Tibial artery (tissue), 4 donors: ENCODE data around the gene EXOSC1.
"Not testable (repeated sequence)": the region's sequence is repeated elsewhere in the genome, so short reads cannot be mapped to it uniquely, and the experiment has no call there.

Experiments
- DNase-seq, 2 donors: peaks; one replicate each; pipeline ENCODE4 v3.0.0-alpha.2; 2019
- H3K27ac ChIP-seq, 2 donors: fragments of 200-600 bp; sonication (generic) in 1 of 2; 1 replicate in 1 of 2; 2 replicates in 1 of 2; pipeline ENCODE4 v1.5.1; 2018 to 2019; ENCODE audit warnings: mild to moderate bottlenecking in 1 of 2
- H3K27me3 ChIP-seq, 2 donors: fragments of 200-600 bp; sonication (generic) in 1 of 2; one replicate each; pipeline versions ENCODE4 v1.5.1 to v1.6.0; 2016 to 2019
- H3K36me3 ChIP-seq, 3 donors: fragments of 200-600 bp; sonication (generic) in 2 of 3; one replicate each; pipeline ENCODE4 v1.5.1; 2016 to 2019; ENCODE audit warnings: mild to moderate bottlenecking in 2 of 3
- H3K4me1 ChIP-seq, 4 donors: fragments of 200-600 bp; sonication (generic) in 2 of 4; 1 replicate in 3 of 4; 2 replicates in 1 of 4; pipeline ENCODE4 v1.5.1; 2016 to 2019
- H3K4me3 ChIP-seq, 2 donors: fragments of 200-600 bp; sonication (generic) in 1 of 2; 1 replicate in 1 of 2; 2 replicates in 1 of 2; pipeline ENCODE4 v1.5.1; 2018 to 2019; ENCODE audit warnings: mild to moderate bottlenecking in 2 of 2
- H3K9me3 ChIP-seq, 3 donors: fragments of 200-600 bp; sonication (generic) in 1 of 3; one replicate each; pipeline ENCODE4 v1.5.1; 2016 to 2019
- intact Hi-C: fragments of 100-400 bp; cut with DNase I; formaldehyde crosslinking; loops from one replicate; pipeline ENCODE4 v1.15.0; 2023; ENCODE audit warnings: low total_unique reads
- TF ChIP-seq, protein P1 (sequence below), 2 experiments: fragments of 200-600 bp in 1 of 2; fragments of 450-650 bp in 1 of 2; IDR thresholded peaks; one replicate each; pipeline ENCODE4 v1.5.1; 2017 to 2019; ENCODE audit warnings: antibody characterized with exemption in 2 of 2, mild to moderate bottlenecking in 1 of 2, moderate library complexity in 1 of 2

Gene EXOSC1

GRCh38 chr10:97483921-97484320, 38.1 kb upstream of the EXOSC1 start:
- Histone ChIP-seq H3K36me3 (peaks cover 13 to 45% (median 40%) of the 10 kb centered on the region in 3 donors), H3K27ac (no peak overlapping the region), H3K27me3 (no peaks in the 10 kb centered on the region), H3K4me1 (peaks cover 0 to 12% (median 4%) of the 10 kb centered on the region in 4 donors), H3K9me3 (no peaks in the 10 kb centered on the region), H3K4me3 (no peak overlapping the region)
- TF ChIP-seq, protein P1, sequence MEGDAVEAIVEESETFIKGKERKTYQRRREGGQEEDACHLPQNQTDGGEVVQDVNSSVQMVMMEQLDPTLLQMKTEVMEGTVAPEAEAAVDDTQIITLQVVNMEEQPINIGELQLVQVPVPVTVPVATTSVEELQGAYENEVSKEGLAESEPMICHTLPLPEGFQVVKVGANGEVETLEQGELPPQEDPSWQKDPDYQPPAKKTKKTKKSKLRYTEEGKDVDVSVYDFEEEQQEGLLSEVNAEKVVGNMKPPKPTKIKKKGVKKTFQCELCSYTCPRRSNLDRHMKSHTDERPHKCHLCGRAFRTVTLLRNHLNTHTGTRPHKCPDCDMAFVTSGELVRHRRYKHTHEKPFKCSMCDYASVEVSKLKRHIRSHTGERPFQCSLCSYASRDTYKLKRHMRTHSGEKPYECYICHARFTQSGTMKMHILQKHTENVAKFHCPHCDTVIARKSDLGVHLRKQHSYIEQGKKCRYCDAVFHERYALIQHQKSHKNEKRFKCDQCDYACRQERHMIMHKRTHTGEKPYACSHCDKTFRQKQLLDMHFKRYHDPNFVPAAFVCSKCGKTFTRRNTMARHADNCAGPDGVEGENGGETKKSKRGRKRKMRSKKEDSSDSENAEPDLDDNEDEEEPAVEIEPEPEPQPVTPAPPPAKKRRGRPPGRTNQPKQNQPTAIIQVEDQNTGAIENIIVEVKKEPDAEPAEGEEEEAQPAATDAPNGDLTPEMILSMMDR (IDR thresholded peaks at IDR 0.05), result no peak
- intact Hi-C loops, result no loop called here
- no peak for DNase-seq

- no peaks in the 10 kb centered on the region for H3K9me3 ChIP-seq
- no peak overlapping the region for H3K4me3 ChIP-seq
- H3K4me1 ChIP-seq, result peaks cover 0 to 8% (median 4%) of the 10 kb centered on the region in 4 donors
- intact Hi-C loops, result no loop called here
- DNase-seq, result no peak
- H3K27me3 ChIP-seq, result no peaks in the 10 kb centered on the region
- TF ChIP-seq, protein P1 (IDR thresholded peaks at IDR 0.05), result no peak
- no peak overlapping the region for H3K27ac ChIP-seq
- peaks cover 13 to 48% (median 44%) of the 10 kb centered on the region in 3 donors for H3K36me3 ChIP-seq
These were observed 37.7 kb upstream of the EXOSC1 start for GRCh38 chr10:97483506-97483905.

- no peak overlapping the region for H3K27ac ChIP-seq
These were observed 36.6 kb upstream of the EXOSC1 start for GRCh38 chr10:97482381-97482780.

GRCh38 chr10:97481071-97481470, 35.3 kb upstream of the EXOSC1 start:
- TF ChIP-seq, protein P1 (IDR thresholded peaks at IDR 0.05), result no peak
- no peak for DNase-seq
- Histone ChIP-seq H3K27me3 (no peaks in the 10 kb centered on the region), H3K27ac (no peak overlapping the region), H3K4me1 (peaks cover 0 to 7% (median 0%) of the 10 kb centered on the region in 4 donors), H3K4me3 (no peak overlapping the region), H3K9me3 (no peaks in the 10 kb centered on the region), H3K36me3 (peaks cover 36 to 72% (median 69%) of the 10 kb centered on the region in 3 donors)
- intact Hi-C loops, result no loop called here

More at GRCh38 chr10:97482381-97482780, 36.6 kb upstream of the EXOSC1 start:
- DNase-seq, result no peak
- intact Hi-C loops, result no loop called here
- TF ChIP-seq, protein P1 (IDR thresholded peaks at IDR 0.05), result no peak
- H3K9me3 ChIP-seq, result no peaks in the 10 kb centered on the region
- peaks cover 0 to 7% (median 0%) of the 10 kb centered on the region in 4 donors for H3K4me1 ChIP-seq
- no peak overlapping the region for H3K4me3 ChIP-seq
- H3K27me3 ChIP-seq, result no peaks in the 10 kb centered on the region
- peaks cover 23 to 59% (median 56%) of the 10 kb centered on the region in 3 donors for H3K36me3 ChIP-seq

GRCh38 chr10:97479939-97480338, 34.1 kb upstream of the EXOSC1 start:
- TF ChIP-seq, protein P1 (IDR thresholded peaks at IDR 0.05), result no peak
- Histone ChIP-seq H3K27ac (no peak overlapping the region), H3K27me3 (no peaks in the 10 kb centered on the region), H3K9me3 (no peaks in the 10 kb centered on the region), H3K36me3 (peaks cover 45 to 80% (median 80%) of the 10 kb centered on the region in 3 donors), H3K4me3 (no peak overlapping the region), H3K4me1 (peaks cover 0 to 7% (median 0%) of the 10 kb centered on the region in 4 donors)
- no peak for DNase-seq
- intact Hi-C loops, result no loop called here

GRCh38 chr10:97479410-97479809, 33.6 kb upstream of the EXOSC1 start:
- DNase-seq, H3K9me3 ChIP-seq, H3K27ac ChIP-seq, H3K27me3 ChIP-seq, intact Hi-C loops, H3K4me1 ChIP-seq, H3K4me3 ChIP-seq: not testable (repeated sequence)
- H3K36me3 ChIP-seq, result peaks cover 51 to 84% (median 84%) of the 10 kb centered on the region in 3 donors
